CD14-positive monocyte (primary cell): ENCODE measurements around the gene MILR1. TPM values are rescaled to one million over a fixed set of nuclear protein-coding genes. Genes with fewer than 3 reads are reported as not detected.
"Not testable (repeated sequence)": the region's sequence is repeated elsewhere in the genome, so short reads cannot be mapped to it uniquely, and the experiment has no call there.

ENCODE experiments used
- DNase-seq, 3 donors: peaks; one replicate each; pipeline ENCODE4 v3.0.0-alpha.2; 2011 to 2022
- H2AFZ ChIP-seq: 2 replicates; pipeline ENCODE4 v1.6.0; 2012; ENCODE audit warnings: mild to moderate bottlenecking, low read depth, low read length, inconsistent platforms; ENCODE audit not compliant: insufficient read depth, poor library complexity, severe bottlenecking
- H3K27ac ChIP-seq, 2 donors: 1 replicate in 1 of 2; 2 replicates in 1 of 2; pipeline ENCODE4 v1.5.1; 2012 to 2013; ENCODE audit warnings: low read length in 2 of 2, control low read depth in 1 of 2, inconsistent platforms in 1 of 2, low read depth in 1 of 2, mild to moderate bottlenecking in 1 of 2
- H3K27me3 ChIP-seq, 2 donors: one replicate each; pipeline versions ENCODE4 v1.6.0 to v1.6.1; 2011 to 2013; ENCODE audit warnings: low read length in 2 of 2; ENCODE audit not compliant: control insufficient read depth in 2 of 2, insufficient read depth in 2 of 2
- H3K36me3 ChIP-seq, 2 donors: replicated peaks in 1 of 2; 1 replicate in 1 of 2; 2 replicates in 1 of 2; pipeline versions ENCODE4 v1.5.1 to v1.6.1; 2012 to 2013; ENCODE audit warnings: low read length in 2 of 2, control low read depth in 1 of 2, inconsistent platforms in 1 of 2, mild to moderate bottlenecking in 1 of 2; ENCODE audit not compliant: insufficient read depth in 2 of 2, control insufficient read depth in 1 of 2
- H3K4me1 ChIP-seq, 2 donors: 1 replicate in 1 of 2; 2 replicates in 1 of 2; pipeline versions ENCODE4 v1.5.1 to v1.6.1; 2012 to 2013; ENCODE audit warnings: low read length in 2 of 2, control low read depth in 1 of 2, inconsistent platforms in 1 of 2, mild to moderate bottlenecking in 1 of 2, moderate library complexity in 1 of 2; ENCODE audit not compliant: insufficient read depth in 2 of 2, control insufficient read depth in 1 of 2
- H3K4me2 ChIP-seq: replicated peaks from 2 replicates; pipeline ENCODE3; 2012; ENCODE audit warnings: low read length, moderate library complexity, mild to moderate bottlenecking; ENCODE audit not compliant: poor library complexity, severe bottlenecking; ENCODE audit errors: extremely low read depth
- H3K4me3 ChIP-seq, 3 experiments: fragments of 200-600 bp in 1 of 3; sonication (generic) in 1 of 3; replicated peaks in 1 of 3; 1 replicate in 2 of 3; 2 replicates in 1 of 3; pipeline ENCODE4 v1.5.1; 2011 to 2013; ENCODE audit warnings: low read length in 3 of 3, mild to moderate bottlenecking in 3 of 3, control low read depth in 2 of 3, low read depth in 2 of 3, inconsistent platforms in 1 of 3, moderate library complexity in 1 of 3
- H3K79me2 ChIP-seq: 2 replicates; pipeline ENCODE4 v1.6.0; 2012; ENCODE audit warnings: mild to moderate bottlenecking, control low read depth, inconsistent platforms, low read length, moderate library complexity; ENCODE audit not compliant: insufficient read depth
- H3K9ac ChIP-seq: 2 replicates; pipeline ENCODE4 v1.6.0; 2017; ENCODE audit warnings: low read length, mild to moderate bottlenecking; ENCODE audit not compliant: insufficient read depth, poor library complexity, severe bottlenecking
- H3K9me3 ChIP-seq, 2 donors: replicated peaks in 1 of 2; 1 replicate in 1 of 2; 2 replicates in 1 of 2; pipeline versions ENCODE4 v1.5.1 to v1.6.1; 2012 to 2013; ENCODE audit warnings: low read length in 2 of 2, control low read depth in 1 of 2; ENCODE audit not compliant: control insufficient read depth in 1 of 2, insufficient read depth in 1 of 2
- H4K20me1 ChIP-seq: 2 replicates; pipeline ENCODE4 v1.6.0; 2012; ENCODE audit warnings: mild to moderate bottlenecking, low read length, control low read depth, moderate library complexity; ENCODE audit not compliant: insufficient read depth
- H3K27ac Mint-ChIP-seq, 7 donors: one replicate each; pipeline ENCODE4 v1.8.0; 2020; ENCODE audit warnings: mild to moderate bottlenecking in 7 of 7, mixed read lengths in 7 of 7, moderate library complexity in 6 of 7, inconsistent platforms in 2 of 7
- H3K27me3 Mint-ChIP-seq, 3 donors: one replicate each; pipeline ENCODE4 v1.8.0; 2021 to 2022; ENCODE audit warnings: low read depth in 3 of 3, mild to moderate bottlenecking in 3 of 3, mixed read lengths in 3 of 3, moderate library complexity in 3 of 3, inconsistent platforms in 1 of 3
- H3K36me3 Mint-ChIP-seq, 2 donors: one replicate each; pipeline ENCODE4 v1.8.0; 2020; ENCODE audit warnings: mixed read lengths in 2 of 2, inconsistent platforms in 1 of 2, mild to moderate bottlenecking in 1 of 2
- H3K4me1 Mint-ChIP-seq: one replicate; pipeline ENCODE4 v1.8.0; 2020; ENCODE audit warnings: mild to moderate bottlenecking, mixed read lengths
- H3K4me3 Mint-ChIP-seq, 2 donors: one replicate each; pipeline ENCODE4 v1.8.0; 2020; ENCODE audit warnings: mild to moderate bottlenecking in 2 of 2, mixed read lengths in 2 of 2, moderate library complexity in 1 of 2
- H3K9me3 Mint-ChIP-seq, 7 donors: one replicate each; pipeline ENCODE4 v1.8.0; 2020 to 2022; ENCODE audit warnings: mixed read lengths in 7 of 7, mild to moderate bottlenecking in 6 of 7, moderate library complexity in 6 of 7, inconsistent platforms in 2 of 7
- WGBS: methylation state at CpG from one replicate; pipeline ENCODE4 v1.1.5; 2013; ENCODE audit warnings: missing lambda C conversion rate; ENCODE audit not compliant: insufficient coverage; 5-methylcytosine and 5-hydroxymethylcytosine counted together
- intact Hi-C, 2 donors: fragments of 100-400 bp; cut with micrococcal nuclease; formaldehyde crosslinking; loops; one replicate each; pipeline versions ENCODE4 v1.15.0 to v1.15.1; 2023
- polyA plus RNA-seq, 3 donors: library from polyadenylated mRNA; depleted of rRNA in 1 of 3; unstranded in 2 of 3; stranded (reverse) in 1 of 3; fragments of 300-500 nt in 2 of 3; fragments of >200 nt in 1 of 3; fragmentation: Illumina TruSeq in 2 of 3; gene quantifications; 1 replicate in 2 of 3; 2 replicates in 1 of 3; pipeline ENCODE4 v1.2.3, GENCODE V29; 2012 to 2021
- TF ChIP-seq, protein P1 (sequence below): fragments of 200-600 bp; IDR thresholded peaks from one replicate; pipeline ENCODE4 v1.8.0; 2022; ENCODE audit warnings: antibody characterized with exemption, mild to moderate bottlenecking

Gene MILR1
- polyA plus RNA-seq, 3 donors: 72.0 to 95.2 (median 81.7) TPM

DNA sequence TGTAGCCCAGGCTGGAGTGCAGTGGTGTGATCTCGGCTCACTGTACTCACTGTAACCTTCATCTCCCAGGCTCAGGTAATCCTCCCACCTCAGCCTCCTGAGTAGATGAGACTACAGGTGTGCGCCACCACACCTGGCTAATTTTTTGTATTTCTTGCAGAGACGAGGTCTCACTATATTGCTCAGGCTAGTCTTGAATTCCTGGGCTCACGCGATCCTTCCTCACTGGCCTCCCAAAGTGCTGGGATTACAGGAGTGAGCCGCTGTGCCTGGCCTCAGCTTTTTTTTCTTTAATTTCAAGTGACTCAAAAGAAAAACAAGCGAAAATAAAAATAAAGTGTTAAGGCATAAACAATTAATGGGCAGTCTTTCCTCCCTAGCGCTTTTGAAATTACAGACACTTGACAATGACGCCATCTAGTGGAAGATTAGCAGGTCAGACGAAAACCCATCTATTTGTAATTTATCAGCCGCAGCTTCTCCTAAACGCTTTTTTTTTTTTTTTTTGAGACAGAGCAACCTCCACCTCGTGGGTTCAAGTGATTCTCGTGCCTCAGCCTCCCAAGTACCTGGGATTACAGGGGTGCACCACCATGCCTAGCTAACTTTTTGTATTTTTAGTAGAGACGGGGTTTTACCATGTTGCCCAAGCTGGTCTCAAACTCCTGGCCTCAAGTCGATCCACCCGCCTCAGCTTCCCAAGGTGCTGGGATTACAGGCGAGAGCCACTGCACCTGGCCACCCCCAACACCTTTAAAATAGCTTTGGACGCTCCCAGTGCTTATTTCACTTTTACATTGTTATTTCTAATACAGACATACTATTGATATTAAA, 30.2 kb upstream of the MILR1 start:
- DNase-seq: peak; percentile 63 to 76 (median 71)
- intact Hi-C loops: loop anchor here (1.0 to 5.0 kb wide), 4 partner anchors 36 to 111 kb away; no protein-coding TSS in a partner anchor
- Mint-ChIP-seq H3K4me3 (no peak overlapping the region), H3K27me3 (peaks cover 0 to 4% (median 0%) of the 10 kb centered on the region in 3 donors), H3K9me3 (no peaks in the 10 kb centered on the region), H3K4me1 (peaks cover 6% of the 10 kb centered on the region), H3K36me3 (no peaks in the 10 kb centered on the region), H3K27ac (peak overlapping the region in 2 of 7 donors; percentile 19 to 73)
- peaks cover 12 to 24% of the 10 kb centered on the region in 2 donors for H3K4me1 ChIP-seq
- H3K4me3 ChIP-seq: no peak overlapping the region
- TF ChIP-seq, protein P1, sequence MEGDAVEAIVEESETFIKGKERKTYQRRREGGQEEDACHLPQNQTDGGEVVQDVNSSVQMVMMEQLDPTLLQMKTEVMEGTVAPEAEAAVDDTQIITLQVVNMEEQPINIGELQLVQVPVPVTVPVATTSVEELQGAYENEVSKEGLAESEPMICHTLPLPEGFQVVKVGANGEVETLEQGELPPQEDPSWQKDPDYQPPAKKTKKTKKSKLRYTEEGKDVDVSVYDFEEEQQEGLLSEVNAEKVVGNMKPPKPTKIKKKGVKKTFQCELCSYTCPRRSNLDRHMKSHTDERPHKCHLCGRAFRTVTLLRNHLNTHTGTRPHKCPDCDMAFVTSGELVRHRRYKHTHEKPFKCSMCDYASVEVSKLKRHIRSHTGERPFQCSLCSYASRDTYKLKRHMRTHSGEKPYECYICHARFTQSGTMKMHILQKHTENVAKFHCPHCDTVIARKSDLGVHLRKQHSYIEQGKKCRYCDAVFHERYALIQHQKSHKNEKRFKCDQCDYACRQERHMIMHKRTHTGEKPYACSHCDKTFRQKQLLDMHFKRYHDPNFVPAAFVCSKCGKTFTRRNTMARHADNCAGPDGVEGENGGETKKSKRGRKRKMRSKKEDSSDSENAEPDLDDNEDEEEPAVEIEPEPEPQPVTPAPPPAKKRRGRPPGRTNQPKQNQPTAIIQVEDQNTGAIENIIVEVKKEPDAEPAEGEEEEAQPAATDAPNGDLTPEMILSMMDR: peak; percentile 78
- H3K79me2 ChIP-seq: peaks cover 3% of the 10 kb centered on the region
- H4K20me1 ChIP-seq: no peaks in the 10 kb centered on the region
- H3K4me2 ChIP-seq: no peak overlapping the region
- 17% methylated on average over 6 of the region's 19 CpGs for WGBS
- H2AFZ ChIP-seq: no peak overlapping the region
- H3K36me3 ChIP-seq: no peaks in the 10 kb centered on the region
- H3K9ac ChIP-seq: no peak overlapping the region
- H3K27ac ChIP-seq: no peak overlapping the region
- no peaks in the 10 kb centered on the region for H3K27me3 ChIP-seq
- H3K9me3 ChIP-seq: no peaks in the 10 kb centered on the region

DNA sequence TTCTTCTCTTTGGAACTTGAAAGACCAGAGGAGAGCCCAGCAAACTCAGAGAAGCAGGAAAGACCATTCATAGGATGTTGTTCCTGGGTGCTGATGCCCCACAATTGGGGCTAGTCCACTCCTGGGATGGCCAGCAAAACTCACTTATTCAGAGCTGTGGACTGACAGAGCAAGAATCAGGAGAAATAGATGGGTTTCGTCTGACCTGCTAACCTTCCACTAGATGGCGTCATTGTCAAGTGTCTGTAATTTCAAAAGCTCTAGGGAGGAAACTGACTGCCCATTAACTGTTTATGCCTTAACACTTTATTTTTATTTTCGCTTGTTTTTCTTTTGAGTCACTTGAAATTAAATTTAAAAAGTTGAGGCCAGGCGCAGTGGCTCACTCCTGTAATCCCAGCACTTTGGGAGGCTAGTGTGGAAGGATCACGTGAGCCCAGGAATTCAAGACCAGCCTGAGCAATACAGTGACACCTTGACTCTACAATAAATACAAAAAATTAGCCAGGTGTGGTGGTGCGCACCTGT, 28.7 kb upstream of the MILR1 start:
- DNase-seq: peak; percentile 71 to 85 (median 81)
- Mint-ChIP-seq H3K27me3 (peaks cover 0 to 4% (median 0%) of the 10 kb centered on the region in 3 donors), H3K4me3 (no peak overlapping the region), H3K27ac (peak overlapping the region in 4 of 7 donors; percentile 15 to 75 (median 36)), H3K9me3 (no peaks in the 10 kb centered on the region), H3K4me1 (peaks cover 6% of the 10 kb centered on the region), H3K36me3 (no peaks in the 10 kb centered on the region)
- no peak overlapping the region for H3K4me2 ChIP-seq
- intact Hi-C loops: loop anchor here (2.0 to 5.0 kb wide), 2 partner anchors 37 to 71 kb away; no protein-coding TSS in a partner anchor
- H3K4me1 ChIP-seq: peaks cover 7 to 16% of the 10 kb centered on the region in 2 donors
- no peaks in the 10 kb centered on the region for H3K79me2 ChIP-seq
- TF ChIP-seq, protein P1: peak; percentile 72
- no CpG with 5 or more reads among the region's 6 CpGs for WGBS
- H4K20me1 ChIP-seq: no peaks in the 10 kb centered on the region
- H3K27me3 ChIP-seq: no peaks in the 10 kb centered on the region
- no peak overlapping the region for H3K27ac ChIP-seq
- no peak overlapping the region for H3K9ac ChIP-seq
- H3K9me3 ChIP-seq: no peaks in the 10 kb centered on the region
- no peak overlapping the region for H3K4me3 ChIP-seq
- H3K36me3 ChIP-seq: no peaks in the 10 kb centered on the region
- H2AFZ ChIP-seq: peak overlapping the region; percentile 15

DNA sequence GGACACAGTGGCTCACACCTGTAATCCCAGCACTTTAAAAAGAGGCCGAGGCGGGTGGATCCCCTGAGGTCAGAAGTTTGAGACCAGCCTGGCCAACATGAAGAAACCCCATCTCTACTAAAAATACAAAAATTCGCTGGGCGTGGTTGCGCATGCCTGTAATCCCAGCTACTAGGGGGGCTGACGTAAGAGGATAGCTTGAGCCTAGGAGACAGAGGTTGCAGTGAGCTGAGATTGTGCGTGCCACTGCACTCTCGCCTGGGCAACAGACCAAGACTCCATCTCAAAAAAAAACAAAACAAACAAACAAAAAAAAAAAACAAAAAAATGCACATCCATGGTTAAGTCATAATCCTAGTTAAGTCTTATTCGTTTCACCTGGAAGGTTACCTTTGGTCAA, 26.8 kb upstream of the MILR1 start:
- peaks cover 7 to 16% of the 10 kb centered on the region in 2 donors for H3K4me1 ChIP-seq
- not testable (repeated sequence) for H3K9me3 ChIP-seq, H3K9ac ChIP-seq, H2AFZ ChIP-seq, H3K27me3 ChIP-seq, H4K20me1 ChIP-seq, H3K4me3 ChIP-seq, H3K36me3 Mint-ChIP-seq, H3K27ac ChIP-seq, H3K4me2 ChIP-seq, H3K27me3 Mint-ChIP-seq, H3K36me3 ChIP-seq, H3K4me1 Mint-ChIP-seq, H3K9me3 Mint-ChIP-seq, DNase-seq, H3K4me3 Mint-ChIP-seq, H3K79me2 ChIP-seq
- intact Hi-C loops: loop anchor here (5.0 kb wide), 1 partner anchor 35 kb away; no protein-coding TSS in a partner anchor
- H3K27ac Mint-ChIP-seq: peak overlapping the region in 1 of 7 donors; percentile 59
- 100% methylated on average over 1 of the region's 9 CpGs for WGBS
